Measurements from ENCODE around the gene SMPDL3B.
A peak's percentile ranks its signal among the peaks of the same experiment; 100 is the strongest.

SMPDL3B gene

DNA sequence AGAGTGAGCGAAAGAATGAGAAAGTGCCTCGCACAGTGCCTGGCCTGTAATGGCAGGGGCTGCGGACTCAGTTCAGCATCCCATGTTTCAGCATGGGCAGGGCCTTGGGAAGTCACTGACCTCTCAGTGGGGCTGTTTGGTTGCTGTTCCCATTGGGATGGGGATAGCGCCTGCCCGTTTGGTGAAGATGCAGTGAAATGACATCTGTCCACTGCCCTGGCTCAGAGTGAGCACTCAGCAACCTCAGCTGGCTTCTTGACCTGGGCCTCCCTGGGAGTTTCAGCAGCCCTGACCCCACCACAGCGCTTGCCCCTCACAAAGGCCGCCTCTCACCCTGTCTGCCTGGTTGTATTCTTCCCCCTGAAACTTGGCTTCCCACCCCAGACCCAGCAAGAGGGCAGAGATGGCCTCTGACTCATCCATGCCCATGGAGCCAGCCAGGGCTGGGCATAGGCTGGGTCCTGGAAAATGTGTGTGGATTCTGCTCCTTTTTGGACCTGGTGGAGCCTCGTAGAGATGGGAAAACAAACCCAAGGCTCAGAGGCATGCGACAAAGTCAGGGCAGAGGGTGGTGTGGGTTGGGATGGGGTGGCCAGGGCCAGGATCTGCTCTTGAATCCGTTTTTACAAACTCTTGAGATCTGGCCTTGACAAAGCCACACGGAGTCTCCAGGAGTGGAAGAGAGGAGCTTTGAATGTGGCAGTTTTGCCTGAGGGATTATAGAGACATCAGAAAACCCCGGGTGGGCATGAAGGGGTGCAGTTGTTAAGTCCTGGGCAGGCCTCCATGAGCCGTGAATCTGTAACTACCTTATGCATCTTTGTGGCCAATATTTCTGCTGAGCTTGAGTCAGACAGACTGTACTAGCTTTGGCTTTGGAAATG, 26.2 kb downstream of the SMPDL3B start:
- TF ChIP-seq SUZ12 (IDR thresholded peaks at IDR 0.05; ENCODE audit: extremely low read depth, insufficient read depth, insufficient read length) (no peak), ZNF274 (IDR thresholded peaks at IDR 0.05; ENCODE audit: low read depth, low read length) (no peak), YY1 (IDR thresholded peaks at IDR 0.05; ENCODE audit: insufficient read depth, insufficient read length) (no peak)
- Histone ChIP-seq H3K9me3 (ENCODE audit: insufficient read depth, low read length) (no peaks in the 10 kb centered on the region), H3K4me1 (ENCODE audit: insufficient read depth, insufficient read length) (peaks cover 9% of the 10 kb centered on the region), H3K27me3 (ENCODE audit: insufficient read depth, insufficient read length) (no peaks in the 10 kb centered on the region), H3K9ac (ENCODE audit: insufficient read length, low read depth) (peak overlapping the region; percentile 95), H3K4me3 (ENCODE audit: insufficient read length, low read depth) (peak overlapping the region; percentile 52), H3K36me3 (ENCODE audit: insufficient read depth, insufficient read length, low read length) (peaks cover 27% of the 10 kb centered on the region)
- DNase-seq (ENCODE audit: low read depth, low spot score), result no peak

DNA sequence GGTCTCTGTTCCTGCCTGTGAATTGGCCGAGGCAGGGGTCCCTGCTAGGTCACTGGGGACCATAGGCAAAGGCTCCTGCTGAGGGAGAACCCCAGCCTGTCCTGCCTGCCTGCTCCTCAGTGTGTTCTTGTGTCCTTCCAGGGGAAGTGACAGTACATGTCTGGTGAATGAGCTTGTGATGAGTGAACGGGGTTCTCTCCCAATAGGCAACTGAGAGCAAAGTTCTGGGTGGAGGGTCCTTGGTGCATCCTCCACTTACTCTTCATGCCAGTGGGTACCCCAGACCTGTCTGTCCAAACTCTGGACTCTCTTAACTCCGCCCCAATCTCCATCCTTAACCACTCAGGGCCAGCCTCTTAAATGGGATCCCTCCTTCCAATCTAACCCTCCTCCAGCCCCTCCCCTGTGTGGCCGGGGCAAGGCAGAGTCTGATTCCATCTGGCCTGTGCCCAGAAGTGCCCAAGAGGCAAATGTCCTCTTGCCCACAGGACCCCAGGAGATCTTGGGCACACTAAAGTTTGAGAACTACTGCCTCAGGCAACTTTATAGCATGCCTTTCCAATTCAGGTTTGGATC, 26.9 kb downstream of the SMPDL3B start:
- Histone ChIP-seq H3K9ac (ENCODE audit: insufficient read length, low read depth) (peak overlapping the region; percentile 95), H3K9me3 (ENCODE audit: insufficient read depth, low read length) (no peaks in the 10 kb centered on the region), H3K4me1 (ENCODE audit: insufficient read depth, insufficient read length) (peaks cover 12% of the 10 kb centered on the region), H3K27me3 (ENCODE audit: insufficient read depth, insufficient read length) (no peaks in the 10 kb centered on the region), H3K36me3 (ENCODE audit: insufficient read depth, insufficient read length, low read length) (peaks cover 34% of the 10 kb centered on the region), H3K4me3 (ENCODE audit: insufficient read length, low read depth) (peak overlapping the region; percentile 52)
- DNase-seq (ENCODE audit: low read depth, low spot score), result no peak
- no peak for TF ChIP-seq SUZ12 (IDR thresholded peaks at IDR 0.05; ENCODE audit: extremely low read depth, insufficient read depth, insufficient read length)
- TF ChIP-seq YY1 (IDR thresholded peaks at IDR 0.05; ENCODE audit: insufficient read depth, insufficient read length), result no peak
- TF ChIP-seq ZNF274 (IDR thresholded peaks at IDR 0.05; ENCODE audit: low read depth, low read length), result no peak

DNA sequence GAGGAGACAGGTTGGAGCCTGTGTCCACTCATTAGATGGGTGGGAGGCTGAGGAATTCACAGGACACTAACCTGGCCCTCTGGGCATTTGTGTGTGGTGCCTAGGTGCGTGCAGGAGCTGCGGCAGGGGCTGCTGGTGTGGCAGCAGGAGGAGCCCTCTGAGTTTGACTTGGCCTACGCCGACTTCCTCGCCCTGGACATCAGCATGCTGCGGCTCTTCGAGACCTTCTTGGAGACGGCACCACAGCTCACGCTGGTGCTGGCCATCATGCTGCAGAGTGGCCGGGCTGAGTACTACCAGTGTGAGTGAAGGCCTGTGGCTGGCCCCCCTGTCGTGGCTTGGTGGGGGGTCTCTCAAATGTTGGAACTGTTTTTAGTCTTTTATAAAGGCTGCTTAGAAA, 28.6 kb downstream of the SMPDL3B start:
- Histone ChIP-seq H3K27me3 (ENCODE audit: insufficient read depth, insufficient read length) (no peaks in the 10 kb centered on the region), H3K4me3 (ENCODE audit: insufficient read length, low read depth) (no peak overlapping the region), H3K36me3 (ENCODE audit: insufficient read depth, insufficient read length, low read length) (peaks cover 51% of the 10 kb centered on the region), H3K9ac (ENCODE audit: insufficient read length, low read depth) (no peak overlapping the region), H3K4me1 (ENCODE audit: insufficient read depth, insufficient read length) (peaks cover 14% of the 10 kb centered on the region), H3K9me3 (ENCODE audit: insufficient read depth, low read length) (no peaks in the 10 kb centered on the region)
- no peak for TF ChIP-seq YY1 (IDR thresholded peaks at IDR 0.05; ENCODE audit: insufficient read depth, insufficient read length)
- TF ChIP-seq SUZ12 (IDR thresholded peaks at IDR 0.05; ENCODE audit: extremely low read depth, insufficient read depth, insufficient read length), result no peak
- no peak for TF ChIP-seq ZNF274 (IDR thresholded peaks at IDR 0.05; ENCODE audit: low read depth, low read length)
- DNase-seq (ENCODE audit: low read depth, low spot score), result no peak

DNA sequence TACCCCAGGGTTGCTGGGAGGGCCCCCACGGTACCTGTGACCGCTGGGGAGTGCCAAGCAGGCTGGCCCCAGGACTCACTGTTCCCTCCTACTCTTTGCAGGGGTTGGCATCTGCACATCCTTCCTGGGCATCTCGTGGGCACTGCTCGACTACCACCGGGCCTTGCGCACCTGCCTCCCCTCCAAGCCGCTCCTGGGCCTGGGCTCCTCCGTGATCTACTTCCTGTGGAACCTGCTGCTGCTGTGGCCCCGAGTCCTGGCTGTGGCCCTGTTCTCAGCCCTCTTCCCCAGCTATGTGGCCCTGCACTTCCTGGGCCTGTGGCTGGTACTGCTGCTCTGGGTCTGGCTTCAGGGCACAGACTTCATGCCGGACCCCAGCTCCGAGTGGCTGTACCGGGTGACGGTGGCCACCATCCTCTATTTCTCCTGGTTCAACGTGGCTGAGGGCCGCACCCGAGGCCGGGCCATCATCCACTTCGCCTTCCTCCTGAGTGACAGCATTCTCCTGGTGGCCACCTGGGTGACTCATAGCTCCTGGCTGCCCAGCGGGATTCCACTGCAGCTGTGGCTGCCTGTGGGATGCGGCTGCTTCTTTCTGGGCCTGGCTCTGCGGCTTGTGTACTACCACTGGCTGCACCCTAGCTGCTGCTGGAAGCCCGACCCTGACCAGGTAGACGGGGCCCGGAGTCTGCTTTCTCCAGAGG, 31.8 kb downstream of the SMPDL3B start:
- Histone ChIP-seq H3K4me3 (ENCODE audit: insufficient read length, low read depth) (no peak overlapping the region), H3K36me3 (ENCODE audit: insufficient read depth, insufficient read length, low read length) (peaks cover 65% of the 10 kb centered on the region), H3K9me3 (ENCODE audit: insufficient read depth, low read length) (no peaks in the 10 kb centered on the region), H3K27me3 (ENCODE audit: insufficient read depth, insufficient read length) (no peaks in the 10 kb centered on the region), H3K9ac (ENCODE audit: insufficient read length, low read depth) (no peak overlapping the region), H3K4me1 (ENCODE audit: insufficient read depth, insufficient read length) (peaks cover 6% of the 10 kb centered on the region)
- TF ChIP-seq SUZ12 (IDR thresholded peaks at IDR 0.05; ENCODE audit: extremely low read depth, insufficient read depth, insufficient read length) (no peak), YY1 (IDR thresholded peaks at IDR 0.05; ENCODE audit: insufficient read depth, insufficient read length) (no peak), ZNF274 (IDR thresholded peaks at IDR 0.05; ENCODE audit: low read depth, low read length) (no peak)
- DNase-seq (ENCODE audit: low read depth, low spot score), result no peak

DNA sequence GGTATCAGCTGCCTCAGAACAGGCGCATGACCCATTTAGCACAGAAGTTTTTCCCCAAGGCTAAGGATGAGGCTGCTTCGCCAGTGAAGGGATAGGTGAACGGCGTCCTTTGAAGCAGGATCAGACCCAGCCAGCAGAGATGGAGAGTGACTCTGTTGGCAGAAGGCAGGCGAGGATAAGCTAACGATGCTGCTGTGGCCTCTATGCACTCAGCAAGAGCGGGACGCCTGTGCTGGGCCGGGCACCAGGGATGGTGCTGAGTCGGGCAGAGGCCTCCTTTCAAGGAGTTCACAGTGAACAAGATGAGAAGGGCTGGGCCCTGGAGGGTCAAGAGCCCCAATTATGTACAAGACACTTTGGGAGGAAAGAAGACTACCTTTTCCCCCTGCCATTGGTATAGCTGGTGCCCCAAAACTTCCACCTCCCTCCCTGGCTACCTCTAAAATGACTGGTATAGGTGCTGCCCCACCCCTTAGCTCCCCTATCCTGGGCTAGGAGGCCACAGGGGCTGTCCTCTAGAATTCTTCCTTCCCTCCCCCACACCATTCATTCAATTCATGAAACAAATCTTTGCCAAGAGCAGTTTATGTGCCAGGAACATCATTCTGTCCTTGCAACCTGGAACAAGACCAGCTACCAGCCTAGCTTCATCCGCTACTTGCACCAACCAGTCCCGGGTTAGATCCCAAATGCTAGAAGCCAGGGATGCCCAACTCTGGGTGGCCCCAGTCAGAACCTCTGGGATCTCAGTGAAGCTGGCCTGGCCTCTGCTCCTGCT, 32.5 kb downstream of the SMPDL3B start:
- Histone ChIP-seq H3K4me1 (ENCODE audit: insufficient read depth, insufficient read length) (peaks cover 6% of the 10 kb centered on the region), H3K4me3 (ENCODE audit: insufficient read length, low read depth) (no peak overlapping the region), H3K9me3 (ENCODE audit: insufficient read depth, low read length) (no peaks in the 10 kb centered on the region), H3K36me3 (ENCODE audit: insufficient read depth, insufficient read length, low read length) (peaks cover 69% of the 10 kb centered on the region), H3K27me3 (ENCODE audit: insufficient read depth, insufficient read length) (no peaks in the 10 kb centered on the region), H3K9ac (ENCODE audit: insufficient read length, low read depth) (no peak overlapping the region)
- TF ChIP-seq ZNF274 (IDR thresholded peaks at IDR 0.05; ENCODE audit: low read depth, low read length) (no peak), YY1 (IDR thresholded peaks at IDR 0.05; ENCODE audit: insufficient read depth, insufficient read length) (no peak), SUZ12 (IDR thresholded peaks at IDR 0.05; ENCODE audit: extremely low read depth, insufficient read depth, insufficient read length) (no peak)
- DNase-seq (ENCODE audit: low read depth, low spot score), result no peak

DNA sequence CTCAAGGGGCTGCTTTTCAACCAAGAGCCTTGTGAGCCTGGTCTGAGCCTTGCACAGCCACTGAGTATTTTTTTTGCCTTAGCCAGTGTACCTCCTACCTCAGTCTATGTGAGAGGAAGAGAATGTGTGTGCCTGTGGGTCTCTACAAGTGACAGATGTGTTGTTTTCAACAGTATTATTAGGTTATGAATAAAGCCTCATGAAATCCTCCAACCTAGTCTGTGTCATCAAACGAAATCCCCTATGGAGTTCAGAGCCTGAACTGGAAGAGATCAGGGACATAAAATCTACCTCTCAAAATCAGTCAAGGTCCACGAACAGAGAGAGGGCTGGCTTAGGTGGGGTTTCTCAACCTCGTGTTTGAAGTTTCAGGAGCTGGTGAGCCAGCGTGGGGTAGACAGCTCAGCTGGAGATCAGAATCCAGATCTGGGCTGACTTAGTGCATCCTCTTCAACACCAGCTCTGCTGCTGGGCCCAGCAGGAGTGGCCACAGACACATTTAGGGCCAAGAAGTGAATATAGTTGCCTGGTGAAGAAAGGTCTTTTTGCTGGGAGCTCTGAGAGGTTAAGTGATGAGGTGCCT, 33.2 kb downstream of the SMPDL3B start:
- Histone ChIP-seq H3K4me3 (ENCODE audit: insufficient read length, low read depth) (no peak overlapping the region), H3K9me3 (ENCODE audit: insufficient read depth, low read length) (no peaks in the 10 kb centered on the region), H3K27me3 (ENCODE audit: insufficient read depth, insufficient read length) (no peaks in the 10 kb centered on the region), H3K36me3 (ENCODE audit: insufficient read depth, insufficient read length, low read length) (peaks cover 76% of the 10 kb centered on the region), H3K9ac (ENCODE audit: insufficient read length, low read depth) (no peak overlapping the region), H3K4me1 (ENCODE audit: insufficient read depth, insufficient read length) (peaks cover 10% of the 10 kb centered on the region)
- DNase-seq (ENCODE audit: low read depth, low spot score), result no peak
- no peak for TF ChIP-seq YY1 (IDR thresholded peaks at IDR 0.05; ENCODE audit: insufficient read depth, insufficient read length)
- TF ChIP-seq ZNF274 (IDR thresholded peaks at IDR 0.05; ENCODE audit: low read depth, low read length), result no peak
- TF ChIP-seq SUZ12 (IDR thresholded peaks at IDR 0.05; ENCODE audit: extremely low read depth, insufficient read depth, insufficient read length), result no peak

All from NT2/D1 (cell line).